Neural progenitor cell (in vitro differentiated cells): Measurements from ENCODE around the gene COL25A1. TPM values are rescaled to one million over a fixed set of nuclear protein-coding genes. Genes with fewer than 3 reads are reported as not detected.

Experiments used
- DNase-seq: peaks from one replicate; pipeline ENCODE4 v3.0.0-alpha.2; 2016; ENCODE audit warnings: low spot score
- H2AFZ ChIP-seq: fragments of 200-600 bp; sonication (generic); replicated peaks from 2 replicates; pipeline ENCODE4 v1.6.1; 2016; ENCODE audit warnings: antibody characterized with exemption
- H3F3A ChIP-seq: fragments of 200-600 bp; sonication (generic); 2 replicates; pipeline ENCODE4 v1.6.1; 2016; ENCODE audit warnings: antibody characterized with exemption, low read depth
- H3K27ac ChIP-seq: fragments of 200-600 bp; sonication (generic); 2 replicates; pipeline ENCODE4 v1.5.1; 2016; ENCODE audit warnings: mild to moderate bottlenecking
- H3K27me3 ChIP-seq: fragments of 200-600 bp; sonication (generic); 2 replicates; pipeline ENCODE4 v1.6.1; 2016; ENCODE audit warnings: mild to moderate bottlenecking, moderate library complexity
- H3K36me3 ChIP-seq: fragments of 200-600 bp; sonication (generic); 2 replicates; pipeline ENCODE4 v1.5.1; 2016
- H3K4me1 ChIP-seq: fragments of 200-600 bp; sonication (generic); 2 replicates; pipeline ENCODE4 v1.6.1; 2016; ENCODE audit warnings: mixed run types
- H3K4me2 ChIP-seq: fragments of 200-600 bp; sonication (generic); 2 replicates; pipeline ENCODE4 v1.6.1; 2016
- H3K4me3 ChIP-seq: fragments of 200-600 bp; sonication (generic); 2 replicates; pipeline ENCODE4 v1.5.1; 2016
- H3K79me2 ChIP-seq: fragments of 200-600 bp; sonication (generic); 2 replicates; pipeline ENCODE4 v1.6.1; 2016; ENCODE audit warnings: low read depth
- H3K9ac ChIP-seq: fragments of 200-600 bp; sonication (generic); 2 replicates; pipeline ENCODE4 v1.6.1; 2016
- H3K9me3 ChIP-seq: fragments of 200-600 bp; sonication (generic); 2 replicates; pipeline ENCODE4 v1.5.1; 2016; ENCODE audit warnings: low read depth
- H4K20me1 ChIP-seq: fragments of 200-600 bp; sonication (generic); 2 replicates; pipeline ENCODE4 v1.6.1; 2016; ENCODE audit warnings: low read depth
- H3K27ac Mint-ChIP-seq: 3 replicates; pipeline ENCODE4 v1.8.0; 2021; ENCODE audit warnings: mixed read lengths
- H3K27me3 Mint-ChIP-seq: 2 replicates; pipeline ENCODE4 v1.8.0; 2022; ENCODE audit warnings: low read depth, mild to moderate bottlenecking, inconsistent platforms, moderate library complexity, mixed read lengths; ENCODE audit not compliant: insufficient read depth
- H3K36me3 Mint-ChIP-seq: 3 replicates; pipeline ENCODE4 v1.8.0; 2021; ENCODE audit warnings: mixed read lengths
- H3K4me1 Mint-ChIP-seq: 3 replicates; pipeline ENCODE4 v1.8.0; 2021; ENCODE audit warnings: mixed read lengths
- H3K4me3 Mint-ChIP-seq: 3 replicates; pipeline ENCODE4 v1.8.0; 2021; ENCODE audit warnings: mild to moderate bottlenecking, moderate library complexity, mixed read lengths
- H3K9me3 Mint-ChIP-seq: 3 replicates; pipeline ENCODE4 v1.8.0; 2020; ENCODE audit warnings: mixed read lengths
- CTCF ChIP-seq: fragments of 200-600 bp; sonication (generic); IDR thresholded peaks from 2 replicates; pipeline ENCODE4 v1.5.1; 2017; ENCODE audit warnings: antibody characterized with exemption, mild to moderate bottlenecking
- EZH2 ChIP-seq: fragments of 200-600 bp; sonication (generic); IDR thresholded peaks from 2 replicates; pipeline ENCODE4 v1.6.1; 2017; ENCODE audit warnings: antibody characterized with exemption, mild to moderate bottlenecking, moderate library complexity
- EZH2phosphoT487 ChIP-seq: fragments of 200-600 bp; sonication (generic); IDR thresholded peaks from 2 replicates; pipeline ENCODE4 v1.6.1; 2017; ENCODE audit warnings: antibody characterized with exemption
- total RNA-seq: library from RNA; depleted of rRNA; stranded (reverse); fragments of >200 nt; gene quantifications from 2 replicates; pipeline ENCODE4 v1.2.3, GENCODE V29; 2015; ENCODE audit warnings: low replicate concordance

COL25A1 gene
- total RNA-seq, 1 donor from 2014 or later, result 1.3 TPM

- Mint-ChIP-seq H3K4me3 (no peak overlapping the region), H3K4me1 (no peaks in the 10 kb centered on the region), H3K27ac (no peak overlapping the region), H3K36me3 (no peaks in the 10 kb centered on the region), H3K9me3 (no peaks in the 10 kb centered on the region), H3K27me3 (no peaks in the 10 kb centered on the region)
- H3F3A ChIP-seq, result no peaks in the 10 kb centered on the region
- H3K4me1 ChIP-seq, result no peaks in the 10 kb centered on the region
- H3K27me3 ChIP-seq, result no peaks in the 10 kb centered on the region
- no peak overlapping the region for H3K27ac ChIP-seq
- H3K79me2 ChIP-seq, result no peaks in the 10 kb centered on the region
- no peak overlapping the region for H3K9ac ChIP-seq
- H3K36me3 ChIP-seq, result no peaks in the 10 kb centered on the region
- TF ChIP-seq EZH2, result no peak
- no peak for TF ChIP-seq EZH2phosphoT487
- TF ChIP-seq CTCF, result no peak
- no peak for DNase-seq
- H2AFZ ChIP-seq, result no peak overlapping the region
- no peaks in the 10 kb centered on the region for H4K20me1 ChIP-seq
- no peaks in the 10 kb centered on the region for H3K9me3 ChIP-seq
- H3K4me3 ChIP-seq, result no peak overlapping the region
- H3K4me2 ChIP-seq, result no peak overlapping the region
Measured at GRCh38 chr4:108795733-108796132, 506.7 kb downstream of the COL25A1 start.

- no peaks in the 10 kb centered on the region for H3K9me3 ChIP-seq
- H3K9ac ChIP-seq, result no peak overlapping the region
- no peaks in the 10 kb centered on the region for H3K36me3 ChIP-seq
- no peak overlapping the region for H3K4me3 ChIP-seq
- TF ChIP-seq EZH2phosphoT487 (no peak), CTCF (no peak)
- Mint-ChIP-seq H3K36me3 (no peaks in the 10 kb centered on the region), H3K4me1 (no peaks in the 10 kb centered on the region), H3K27ac (no peak overlapping the region), H3K9me3 (no peaks in the 10 kb centered on the region), H3K27me3 (no peaks in the 10 kb centered on the region), H3K4me3 (no peak overlapping the region)
- no peak overlapping the region for H3K27ac ChIP-seq
- no peaks in the 10 kb centered on the region for H3F3A ChIP-seq
- H4K20me1 ChIP-seq, result no peaks in the 10 kb centered on the region
- H3K79me2 ChIP-seq, result no peaks in the 10 kb centered on the region
- H2AFZ ChIP-seq, result no peak overlapping the region
- no peaks in the 10 kb centered on the region for H3K4me1 ChIP-seq
- no peaks in the 10 kb centered on the region for H3K27me3 ChIP-seq
- H3K4me2 ChIP-seq, result no peak overlapping the region
- no peak for DNase-seq
Measured at GRCh38 chr4:108794136-108794535, 508.3 kb downstream of the COL25A1 start.

GRCh38 chr4:108793415-108793814 lies 509.0 kb downstream of the COL25A1 start:
- DNase-seq, result no peak
- H3K27me3 Mint-ChIP-seq, result no peaks in the 10 kb centered on the region
- H3K4me1 Mint-ChIP-seq, result no peaks in the 10 kb centered on the region
- no peaks in the 10 kb centered on the region for H4K20me1 ChIP-seq
- no peaks in the 10 kb centered on the region for H3K36me3 Mint-ChIP-seq
- no peaks in the 10 kb centered on the region for H3K4me1 ChIP-seq
- H3K4me3 Mint-ChIP-seq, result no peak overlapping the region
- H3K27me3 ChIP-seq, result no peaks in the 10 kb centered on the region
- H3K4me3 ChIP-seq, result no peak overlapping the region
- no peaks in the 10 kb centered on the region for H3K9me3 ChIP-seq
- no peak overlapping the region for H3K27ac ChIP-seq
- H3K4me2 ChIP-seq, result no peak overlapping the region
- no peaks in the 10 kb centered on the region for H3F3A ChIP-seq
- H3K27ac Mint-ChIP-seq, result no peak overlapping the region
- H3K9ac ChIP-seq, result no peak overlapping the region
- H3K36me3 ChIP-seq, result no peaks in the 10 kb centered on the region
- H3K79me2 ChIP-seq, result no peaks in the 10 kb centered on the region
- no peaks in the 10 kb centered on the region for H3K9me3 Mint-ChIP-seq
- TF ChIP-seq EZH2, result no peak
- no peak overlapping the region for H2AFZ ChIP-seq

- Mint-ChIP-seq H3K9me3 (no peaks in the 10 kb centered on the region), H3K36me3 (no peaks in the 10 kb centered on the region), H3K4me1 (no peaks in the 10 kb centered on the region), H3K27me3 (no peaks in the 10 kb centered on the region), H3K4me3 (no peak overlapping the region), H3K27ac (no peak overlapping the region)
- Histone ChIP-seq H3K4me2 (no peak overlapping the region), H3K4me1 (no peaks in the 10 kb centered on the region), H3F3A (no peaks in the 10 kb centered on the region), H3K27me3 (no peaks in the 10 kb centered on the region), H3K9ac (no peak overlapping the region), H3K9me3 (no peaks in the 10 kb centered on the region), H4K20me1 (no peaks in the 10 kb centered on the region), H3K4me3 (no peak overlapping the region), H3K27ac (no peak overlapping the region), H3K79me2 (no peaks in the 10 kb centered on the region), H2AFZ (no peak overlapping the region), H3K36me3 (no peaks in the 10 kb centered on the region)
- no peak for DNase-seq
- TF ChIP-seq EZH2phosphoT487, result no peak
- TF ChIP-seq EZH2, result no peak
- TF ChIP-seq CTCF, result no peak
Measured at GRCh38 chr4:108788731-108789130, 513.7 kb downstream of the COL25A1 start.
